Uterus (tissue), 2 donors: ENCODE data around the gene ANKMY2.

Experiments used
- CTCF ChIP-seq, 4 experiments: fragments of 200-600 bp in 2 of 4; fragments of 450-650 bp in 2 of 4; sonication (generic) in 2 of 4; IDR thresholded peaks; one replicate each; pipeline ENCODE4 v1.5.1; 2016 to 2019; ENCODE audit warnings: antibody characterized with exemption in 4 of 4, mild to moderate bottlenecking in 2 of 4, moderate library complexity in 1 of 4
- POLR2A ChIP-seq, 2 donors: fragments of 450-650 bp; IDR thresholded peaks; one replicate each; pipeline ENCODE4 v1.6.1; 2016; ENCODE audit warnings: antibody characterized with exemption in 2 of 2, mild to moderate bottlenecking in 1 of 2, moderate library complexity in 1 of 2

DNA sequence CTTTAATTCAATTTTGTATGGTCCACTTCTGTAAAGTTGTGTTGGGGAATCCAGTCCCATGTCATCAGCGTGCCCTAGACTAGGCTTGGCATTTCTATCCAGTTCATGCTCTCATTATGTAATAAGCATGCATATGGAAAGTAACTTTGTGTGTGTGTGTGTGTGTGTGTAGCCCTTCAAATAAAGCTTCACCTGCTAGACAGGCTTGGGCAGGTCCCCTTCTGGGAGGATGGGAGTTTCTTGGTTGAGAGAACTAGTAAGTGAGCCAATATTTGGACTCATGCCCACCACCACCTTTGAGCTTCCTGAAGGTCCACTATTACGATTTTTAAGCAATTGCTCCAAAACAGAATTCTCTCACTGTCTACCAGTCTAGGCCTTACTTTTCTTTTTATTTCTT lies 7.3 kb upstream of the ANKMY2 start:
- no peak for TF ChIP-seq POLR2A (IDR thresholded peaks at IDR 0.05)
- no peak for TF ChIP-seq CTCF (IDR thresholded peaks at IDR 0.05)
